GM23338 (cell line): ENCODE results near the gene SNX8.

Experiments
- CREB1 ChIP-seq: fragments of 250-450 bp; sonication (Bioruptor Pico); IDR thresholded peaks from 2 replicates; pipeline ENCODE4 v1.5.0; 2020; ENCODE audit warnings: low read depth, mild to moderate bottlenecking, moderate library complexity
- CTCF ChIP-seq, 2 experiments: fragments of 200-600 bp in 1 of 2; sonication (generic) in 1 of 2; conservative IDR thresholded peaks; 2 replicates each; pipeline versions ENCODE4 v1.5.1 to v1.6.1; 2016 to 2017; ENCODE audit warnings: antibody characterized with exemption in 2 of 2, low read depth in 2 of 2, mild to moderate bottlenecking in 2 of 2, moderate library complexity in 1 of 2
- ETS1 ChIP-seq: IDR thresholded peaks from 2 replicates; pipeline ENCODE4 v1.6.1; 2016; ENCODE audit warnings: antibody characterized with exemption
- EZH2 ChIP-seq: fragments of 200-600 bp; sonication (generic); IDR thresholded peaks from one replicate; pipeline ENCODE4 v1.8.0; 2017; ENCODE audit warnings: antibody characterized with exemption, mild to moderate bottlenecking, low read depth; ENCODE audit not compliant: unreplicated experiment
- EZH2phosphoT487 ChIP-seq: fragments of 200-600 bp; sonication (generic); IDR thresholded peaks from one replicate; pipeline ENCODE4 v1.8.1; 2018; ENCODE audit warnings: antibody characterized with exemption; ENCODE audit not compliant: unreplicated experiment
- JUNB ChIP-seq: IDR thresholded peaks from one replicate; pipeline ENCODE4 v1.6.1; 2016; ENCODE audit warnings: antibody characterized with exemption; ENCODE audit not compliant: unreplicated experiment
- NANOG ChIP-seq: IDR thresholded peaks from 2 replicates; pipeline ENCODE4 v1.6.1; 2016; ENCODE audit warnings: antibody characterized with exemption, borderline replicate concordance
- POLR2AphosphoS5 ChIP-seq: IDR thresholded peaks from 2 replicates; pipeline ENCODE4 v1.6.1; 2016; ENCODE audit warnings: antibody characterized with exemption, low read depth
- REST ChIP-seq: IDR thresholded peaks from one replicate; pipeline ENCODE4 v1.6.1; 2018; ENCODE audit warnings: antibody characterized with exemption; ENCODE audit not compliant: unreplicated experiment
- STAT1 ChIP-seq: IDR thresholded peaks from one replicate; pipeline ENCODE4 v1.6.1; 2016; ENCODE audit warnings: antibody characterized with exemption; ENCODE audit not compliant: unreplicated experiment
- ZNF114 ChIP-seq: fragments of 250-450 bp; sonication (Bioruptor Pico); IDR thresholded peaks from 2 replicates; pipeline ENCODE4 v1.5.0; 2020; ENCODE audit warnings: mild to moderate bottlenecking, moderate library complexity
- ZNF331 ChIP-seq: fragments of 250-450 bp; sonication (Bioruptor Pico); IDR thresholded peaks from 2 replicates; pipeline ENCODE4 v1.5.0; 2020; ENCODE audit warnings: low read depth, mild to moderate bottlenecking, moderate library complexity

GRCh38 chr7:2239242-2239641, 75.0 kb downstream of the SNX8 start:
- TF ChIP-seq POLR2AphosphoS5 = no peak
- TF ChIP-seq CTCF (conservative IDR thresholded peaks at IDR 0.05; ENCODE audit: low read depth in 2 of 2) = no peak
- no peak for TF ChIP-seq EZH2phosphoT487
- no peak for TF ChIP-seq STAT1
- TF ChIP-seq REST = no peak
- TF ChIP-seq ETS1 = no peak
- no peak for TF ChIP-seq NANOG
- no peak for TF ChIP-seq EZH2
- TF ChIP-seq JUNB = no peak
- no peak for TF ChIP-seq CREB1 (CRISPR knock-in tag)
- TF ChIP-seq ZNF331 (CRISPR knock-in tag) = no peak
- no peak for TF ChIP-seq ZNF114 (CRISPR knock-in tag)
